GM08714 (cell line): Measurements from ENCODE around the gene SYNGR4.
"Not testable (repeated sequence)": the region's sequence is repeated elsewhere in the genome, so short reads cannot be mapped to it uniquely, and the experiment has no call there.

Experiments used
- H3K4me3 ChIP-seq: fragments of 200-500 bp; sonication (Bioruptor generic); 2 replicates; pipeline ENCODE4 v1.5.1; 2014; ENCODE audit warnings: mild to moderate bottlenecking, low read length, inconsistent platforms
- ZNF274 ChIP-seq: IDR thresholded peaks from 2 replicates; pipeline ENCODE4 v1.6.1; 2012; ENCODE audit warnings: mild to moderate bottlenecking, low read depth, low read length

Gene SYNGR4

GRCh38 chr19:48363810-48364597 is at the start of gene SYNGR4, which contains the start of gene TMEM143:
SYNGR4 (plus strand) TSS chr19:48364367; CDS start chr19:48365843, 1,476 bp downstream.
TMEM143 (minus strand) TSS chr19:48363940; CDS start chr19:48363920, 20 bp downstream.
- no peak for TF ChIP-seq ZNF274
- H3K4me3 ChIP-seq: peak within 1 kb of the TSS; percentile 64

- no peak overlapping the region for H3K4me3 ChIP-seq
- TF ChIP-seq ZNF274: no peak
These were observed 48.5 kb upstream of the SYNGR4 start for GRCh38 chr19:48315712-48316111.

GRCh38 chr19:48317708-48317960 is 46.5 kb upstream of the SYNGR4 start:
- H3K4me3 ChIP-seq: not testable (repeated sequence)

- no peak for TF ChIP-seq ZNF274
- H3K4me3 ChIP-seq: no peak overlapping the region
These were observed 45.7 kb upstream of the SYNGR4 start for GRCh38 chr19:48318286-48318987.

GRCh38 chr19:48319647-48320541 is 44.3 kb upstream of the SYNGR4 start:
- TF ChIP-seq ZNF274: no peak
- no peak overlapping the region for H3K4me3 ChIP-seq

GRCh38 chr19:48321372-48321621 is 42.9 kb upstream of the SYNGR4 start:
- peak overlapping the region; percentile 66; the same call in 1 of the 2 replicates for H3K4me3 ChIP-seq
- no peak for TF ChIP-seq ZNF274

GRCh38 chr19:48321622-48322591 is 42.3 kb upstream of the SYNGR4 start:
- no peak for TF ChIP-seq ZNF274
- H3K4me3 ChIP-seq: peak overlapping the region; percentile 66; the same call in 1 of the 2 replicates

GRCh38 chr19:48325265-48325910 is 38.8 kb upstream of the SYNGR4 start, which contains the start of gene EMP3:
EMP3 (plus strand) TSS chr19:48325552; CDS start chr19:48326845, 1,293 bp downstream.
- peak within 1 kb of the TSS; percentile 69 for H3K4me3 ChIP-seq
- no peak for TF ChIP-seq ZNF274

- TF ChIP-seq ZNF274: no peak
These were observed 34.8 kb upstream of the SYNGR4 start for GRCh38 chr19:48329167-48329891.

GRCh38 chr19:48330012-48330681 is 34.0 kb upstream of the SYNGR4 start:
- TF ChIP-seq ZNF274: no peak
- H3K4me3 ChIP-seq: peak overlapping the region; percentile 31; the same call in 1 of the 2 replicates

More at GRCh38 chr19:48329167-48329891, 34.8 kb upstream of the SYNGR4 start:
- peak overlapping the region; percentile 5; the same call in 1 of the 2 replicates for H3K4me3 ChIP-seq

- no peak for TF ChIP-seq ZNF274
These were observed 31.9 kb upstream of the SYNGR4 start for GRCh38 chr19:48332351-48332661.

More at GRCh38 chr19:48332351-48332661, 31.9 kb upstream of the SYNGR4 start:
- H3K4me3 ChIP-seq: peak overlapping the region; percentile 47; the same call in 1 of the 2 replicates
